ENCODE data around the gene NDUFAF8. TPM values are rescaled to one million over a fixed set of nuclear protein-coding genes. Genes with fewer than 3 reads are reported as not detected.

Gene NDUFAF8
- total RNA-seq (10 to 100 TPM; 30.6 to 37.0 TPM), total RNA-seq (9.9 to 28.0 reads per million in 2 donors)

DNA sequence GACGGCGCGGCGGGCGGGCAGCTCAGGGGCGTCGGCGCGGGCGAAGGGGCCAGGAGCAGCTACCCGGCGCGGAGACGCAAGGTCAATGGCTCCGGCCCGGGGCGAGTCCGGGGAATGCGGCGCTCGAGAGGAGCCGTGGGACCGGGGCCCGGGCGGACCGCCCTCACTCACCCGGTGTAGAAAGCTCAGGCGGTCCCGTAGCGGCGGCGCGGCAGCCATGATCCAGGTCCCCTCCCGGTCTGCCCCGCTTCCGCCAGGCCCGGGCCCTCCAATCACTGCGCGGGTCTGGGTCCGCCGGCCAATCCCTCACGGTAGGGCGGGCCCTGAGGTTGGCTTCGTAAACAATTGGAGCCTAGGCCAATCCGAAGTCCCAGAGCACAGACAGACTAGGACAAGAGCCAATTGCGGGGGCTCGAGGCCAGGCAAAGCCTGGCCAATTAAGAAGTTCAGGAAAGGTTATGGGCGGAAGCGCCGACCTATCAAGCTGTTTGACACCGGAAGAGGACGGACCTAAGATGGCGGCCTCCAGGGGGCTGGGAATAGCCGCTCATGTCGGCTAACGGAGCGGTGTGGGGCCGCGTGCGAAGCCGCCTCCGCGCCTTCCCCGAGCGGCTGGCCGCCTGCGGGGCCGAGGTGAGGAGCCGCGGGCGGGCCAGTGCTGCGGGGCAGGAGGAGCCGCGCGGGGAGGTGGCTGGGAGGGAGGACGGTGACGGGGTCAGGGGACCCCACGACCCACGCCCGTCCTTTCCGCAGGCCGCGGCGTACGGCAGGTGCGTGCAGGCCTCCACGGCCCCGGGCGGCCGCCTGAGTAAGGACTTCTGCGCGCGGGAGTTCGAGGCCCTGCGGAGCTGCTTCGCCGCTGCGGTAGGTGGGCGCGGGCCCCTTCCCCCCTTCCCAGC lies at the start of gene NDUFAF8, which contains the start of gene TEPSIN:
TSS of gene NDUFAF8 (plus strand) at position 504 of the 899 bp plus-strand sequence. CDS start at position 550, 46 bp downstream.
TSS of gene TEPSIN (minus strand) at position 241 of the 899 bp plus-strand sequence. CDS start at position 219, 22 bp downstream.
- peak; percentile 95 for ATAC-seq
- H3K4me1 Mint-ChIP-seq = peaks cover 28% of the 10 kb centered on the region
- H3K9me3 ChIP-seq (ENCODE audit: control insufficient read depth, low read length, poor library complexity, severe bottlenecking) = no peaks in the 10 kb centered on the region
- peak within 1 kb of the TSS; percentile 77 for H3K27ac Mint-ChIP-seq
- no peaks in the 10 kb centered on the region for H3K27me3 Mint-ChIP-seq
- H3K4me3 Mint-ChIP-seq = peak within 1 kb of the TSS; percentile 92
- DNase-seq = peak; percentile 91 to 95 (median 92)
- peaks cover 2% of the 10 kb centered on the region for H3K36me3 Mint-ChIP-seq (ENCODE audit: low read depth)

GRCh38 chr17:81189670-81190530 lies 49.2 kb upstream of the NDUFAF8 start:
- H3K4me3 Mint-ChIP-seq = no peak overlapping the region
- H3K9me3 ChIP-seq (ENCODE audit: control insufficient read depth, low read length, poor library complexity, severe bottlenecking) = no peaks in the 10 kb centered on the region
- H3K27ac Mint-ChIP-seq = no peak overlapping the region
- ATAC-seq (no peak), DNase-seq (no peak)
- peaks cover 2% of the 10 kb centered on the region for H3K4me1 Mint-ChIP-seq
- H3K36me3 Mint-ChIP-seq (ENCODE audit: low read depth) = no peaks in the 10 kb centered on the region
- no peaks in the 10 kb centered on the region for H3K27me3 Mint-ChIP-seq

DNA sequence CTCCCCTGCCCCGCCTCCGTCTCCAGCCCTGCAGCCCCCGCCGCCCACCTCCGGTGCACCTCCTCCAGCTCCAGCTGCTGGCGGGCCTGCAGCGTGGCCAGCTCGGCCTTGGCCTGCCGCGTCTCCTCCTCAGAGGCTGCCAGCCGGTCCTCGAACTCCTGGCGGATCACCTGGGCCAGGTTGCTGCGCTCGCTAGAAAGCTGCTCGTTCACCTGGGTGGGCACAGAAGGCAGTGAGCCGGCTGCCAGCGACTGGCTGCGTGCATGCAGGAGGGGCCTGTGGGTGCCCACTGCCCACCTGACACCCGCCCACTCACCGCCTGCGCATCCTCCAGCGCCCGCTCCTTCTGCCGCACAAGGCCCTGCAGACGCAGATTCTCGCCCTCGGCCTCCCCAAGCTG lies 48.5 kb upstream of the NDUFAF8 start:
- Mint-ChIP-seq H3K4me1 (peaks cover 2% of the 10 kb centered on the region), H3K36me3 (ENCODE audit: low read depth) (no peaks in the 10 kb centered on the region), H3K4me3 (no peak overlapping the region), H3K27ac (no peak overlapping the region), H3K27me3 (no peaks in the 10 kb centered on the region)
- no peaks in the 10 kb centered on the region for H3K9me3 ChIP-seq (ENCODE audit: control insufficient read depth, low read length, poor library complexity, severe bottlenecking)
- ATAC-seq (no peak), DNase-seq (no peak)

GRCh38 chr17:81191116-81191515 lies 48.0 kb upstream of the NDUFAF8 start:
- no peak overlapping the region for H3K27ac Mint-ChIP-seq
- DNase-seq = no peak
- H3K9me3 ChIP-seq (ENCODE audit: control insufficient read depth, low read length, poor library complexity, severe bottlenecking) = no peaks in the 10 kb centered on the region
- H3K4me1 Mint-ChIP-seq = peaks cover 2% of the 10 kb centered on the region
- H3K36me3 Mint-ChIP-seq (ENCODE audit: low read depth) = no peaks in the 10 kb centered on the region
- ATAC-seq = no peak
- H3K27me3 Mint-ChIP-seq = no peaks in the 10 kb centered on the region
- no peak overlapping the region for H3K4me3 Mint-ChIP-seq

- H3K27ac Mint-ChIP-seq = no peak overlapping the region
- H3K36me3 Mint-ChIP-seq (ENCODE audit: low read depth) = no peaks in the 10 kb centered on the region
- H3K27me3 Mint-ChIP-seq = no peaks in the 10 kb centered on the region
- H3K4me3 Mint-ChIP-seq = no peak overlapping the region
- H3K9me3 ChIP-seq (ENCODE audit: control insufficient read depth, low read length, poor library complexity, severe bottlenecking) = no peaks in the 10 kb centered on the region
- H3K4me1 Mint-ChIP-seq = peaks cover 2% of the 10 kb centered on the region
- no peak for DNase-seq
- no peak for ATAC-seq
Measured at GRCh38 chr17:81191646-81192045, 47.5 kb upstream of the NDUFAF8 start.

DNA sequence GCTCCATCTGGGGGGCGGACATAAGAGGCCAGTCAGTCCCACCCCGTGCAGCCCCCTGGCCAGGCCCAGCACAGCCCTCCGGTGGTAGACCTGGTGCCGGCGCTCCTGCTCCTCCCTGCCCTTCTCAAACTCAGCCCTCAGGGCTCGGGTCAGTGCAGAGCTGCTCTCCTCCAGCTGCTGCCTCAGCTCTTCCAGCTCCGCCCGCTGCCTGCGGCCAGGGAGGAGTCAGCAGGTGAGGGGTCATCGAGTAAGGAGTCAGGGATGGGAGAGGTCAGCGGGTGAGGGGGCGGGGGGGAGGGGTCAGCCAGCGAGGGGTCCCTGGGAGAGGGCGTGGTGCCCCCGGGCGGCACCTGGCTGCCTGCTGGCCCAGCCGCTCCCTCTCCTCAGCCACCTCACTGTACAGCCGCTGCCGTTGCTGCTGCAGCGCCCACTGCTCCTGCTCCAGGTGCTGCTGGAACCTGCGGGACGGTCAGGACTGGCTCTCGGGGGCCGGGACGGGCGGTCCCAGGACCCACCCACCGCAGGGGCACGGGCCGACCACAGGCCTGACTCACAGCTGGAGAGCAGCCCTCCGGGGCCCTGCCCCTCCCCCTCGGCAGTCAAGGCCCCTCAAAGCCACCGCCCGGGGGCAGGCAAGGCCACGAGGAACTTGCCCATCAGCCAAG lies 46.6 kb upstream of the NDUFAF8 start:
- no peaks in the 10 kb centered on the region for H3K9me3 ChIP-seq (ENCODE audit: control insufficient read depth, low read length, poor library complexity, severe bottlenecking)
- Mint-ChIP-seq H3K4me1 (peaks cover 2% of the 10 kb centered on the region), H3K36me3 (ENCODE audit: low read depth) (no peaks in the 10 kb centered on the region), H3K4me3 (no peak overlapping the region), H3K27me3 (no peaks in the 10 kb centered on the region), H3K27ac (no peak overlapping the region)
- ATAC-seq = no peak
- DNase-seq = no peak

- H3K9me3 ChIP-seq (ENCODE audit: control insufficient read depth, low read length, poor library complexity, severe bottlenecking) = no peaks in the 10 kb centered on the region
- ATAC-seq (no peak), DNase-seq (peak in 1 of 3 donors; percentile 9)
- H3K27me3 Mint-ChIP-seq = no peaks in the 10 kb centered on the region
- H3K4me3 Mint-ChIP-seq = no peak overlapping the region
- H3K36me3 Mint-ChIP-seq (ENCODE audit: low read depth) = no peaks in the 10 kb centered on the region
- peaks cover 2% of the 10 kb centered on the region for H3K4me1 Mint-ChIP-seq
- no peak overlapping the region for H3K27ac Mint-ChIP-seq
Measured at GRCh38 chr17:81193051-81193410, 46.1 kb upstream of the NDUFAF8 start.

- Mint-ChIP-seq H3K4me3 (no peak overlapping the region), H3K36me3 (ENCODE audit: low read depth) (no peaks in the 10 kb centered on the region), H3K27me3 (no peaks in the 10 kb centered on the region), H3K4me1 (peaks cover 2% of the 10 kb centered on the region), H3K27ac (no peak overlapping the region)
- ATAC-seq (no peak), DNase-seq (peak in 1 of 3 donors; percentile 4)
- H3K9me3 ChIP-seq (ENCODE audit: control insufficient read depth, low read length, poor library complexity, severe bottlenecking) = no peaks in the 10 kb centered on the region
Measured at GRCh38 chr17:81193470-81194224, 45.5 kb upstream of the NDUFAF8 start.

DNA sequence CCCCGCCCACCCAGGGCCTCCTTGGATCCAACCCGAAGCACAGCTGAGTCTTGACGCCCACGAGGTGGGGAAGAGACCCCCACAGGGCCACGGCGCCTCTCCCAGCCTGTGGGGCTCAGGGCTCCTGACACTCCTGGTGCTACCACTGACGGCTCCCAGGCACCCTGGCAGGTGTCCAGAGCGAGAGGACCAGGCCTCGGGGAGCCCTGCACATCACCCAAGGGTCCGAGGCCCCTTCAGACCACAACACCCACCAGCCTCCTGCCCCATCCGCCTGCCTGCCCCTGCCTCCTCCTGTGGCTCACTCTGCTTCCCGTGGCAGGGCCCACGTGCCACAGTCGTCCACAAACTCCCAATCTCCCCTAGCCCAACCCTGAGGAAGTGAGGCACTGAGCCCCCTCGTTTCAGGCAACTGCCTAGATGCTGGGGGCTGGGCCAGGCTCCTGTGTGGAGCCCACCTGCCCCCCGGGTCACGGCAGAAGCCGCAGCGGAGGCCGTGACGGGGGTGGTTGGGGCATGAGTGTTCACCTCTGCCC lies 44.8 kb upstream of the NDUFAF8 start:
- H3K27me3 Mint-ChIP-seq = no peaks in the 10 kb centered on the region
- no peaks in the 10 kb centered on the region for H3K36me3 Mint-ChIP-seq (ENCODE audit: low read depth)
- DNase-seq (peak in 1 of 3 donors; percentile 8), ATAC-seq (no peak)
- no peaks in the 10 kb centered on the region for H3K9me3 ChIP-seq (ENCODE audit: control insufficient read depth, low read length, poor library complexity, severe bottlenecking)
- H3K27ac Mint-ChIP-seq = no peak overlapping the region
- H3K4me1 Mint-ChIP-seq = no peaks in the 10 kb centered on the region
- H3K4me3 Mint-ChIP-seq = no peak overlapping the region

- Mint-ChIP-seq H3K36me3 (ENCODE audit: low read depth) (no peaks in the 10 kb centered on the region), H3K27ac (no peak overlapping the region), H3K4me3 (no peak overlapping the region), H3K4me1 (no peaks in the 10 kb centered on the region), H3K27me3 (no peaks in the 10 kb centered on the region)
- DNase-seq (peak in 1 of 3 donors; percentile 10), ATAC-seq (no peak)
- no peaks in the 10 kb centered on the region for H3K9me3 ChIP-seq (ENCODE audit: control insufficient read depth, low read length, poor library complexity, severe bottlenecking)
Measured at GRCh38 chr17:81194941-81195901, 43.9 kb upstream of the NDUFAF8 start.

DNA sequence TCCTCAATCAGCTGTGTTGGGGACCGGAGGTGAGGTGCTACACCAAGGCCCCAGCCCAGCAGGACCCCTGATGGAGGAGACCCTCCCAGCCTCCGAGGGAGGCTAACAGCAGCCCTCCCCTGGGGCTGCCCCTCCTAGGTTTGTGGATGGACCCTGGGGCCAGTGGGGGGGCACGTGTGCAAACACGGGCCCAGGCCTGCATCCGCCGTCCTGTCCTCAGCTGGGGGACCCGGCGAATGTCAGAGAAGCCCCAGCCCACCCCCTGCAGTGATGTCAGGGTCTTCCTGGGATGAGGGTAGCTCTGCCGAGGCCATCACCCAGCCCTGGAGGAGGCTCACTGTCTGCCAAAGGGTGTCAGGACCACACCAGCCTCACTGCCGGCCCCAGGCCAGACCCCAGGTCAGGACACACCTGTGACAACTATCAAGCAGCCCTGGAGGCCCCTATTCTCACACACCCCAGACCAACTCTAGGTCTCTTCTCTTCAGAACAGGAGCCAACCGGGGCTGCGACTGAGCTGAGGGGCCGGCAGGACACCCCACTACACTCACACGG lies 43.1 kb upstream of the NDUFAF8 start:
- H3K4me1 Mint-ChIP-seq = no peaks in the 10 kb centered on the region

More for the DNA sequence above, 43.1 kb upstream of the NDUFAF8 start:
- no peak for DNase-seq
- Mint-ChIP-seq H3K27ac (no peak overlapping the region), H3K27me3 (no peaks in the 10 kb centered on the region), H3K36me3 (ENCODE audit: low read depth) (no peaks in the 10 kb centered on the region), H3K4me3 (no peak overlapping the region)
- H3K9me3 ChIP-seq (ENCODE audit: control insufficient read depth, low read length, poor library complexity, severe bottlenecking) = no peaks in the 10 kb centered on the region
- ATAC-seq = no peak
